Osteocyte (in vitro differentiated cells): ENCODE results near the gene CRB2. TPM values are rescaled to one million over a fixed set of nuclear protein-coding genes. Genes with fewer than 3 reads are reported as not detected.

ENCODE experiments used
- DNase-seq: peaks from one replicate; pipeline ENCODE4 v3.0.0; 2021; ENCODE audit warnings: mixed read lengths; ENCODE audit not compliant: unreplicated experiment; ENCODE audit errors: extremely low spot score
- H3K27ac Mint-ChIP-seq: one replicate; pipeline ENCODE4 v1.8.0; 2021; ENCODE audit warnings: mild to moderate bottlenecking, mixed read lengths; ENCODE audit not compliant: unreplicated experiment
- H3K27me3 Mint-ChIP-seq: one replicate; pipeline ENCODE4 v1.8.0; 2021; ENCODE audit warnings: mixed read lengths; ENCODE audit not compliant: unreplicated experiment
- H3K36me3 Mint-ChIP-seq: one replicate; pipeline ENCODE4 v1.8.0; 2021; ENCODE audit warnings: mixed read lengths; ENCODE audit not compliant: unreplicated experiment
- H3K4me1 Mint-ChIP-seq: one replicate; pipeline ENCODE4 v1.8.0; 2021; ENCODE audit warnings: mixed read lengths; ENCODE audit not compliant: unreplicated experiment
- H3K4me3 Mint-ChIP-seq: one replicate; pipeline ENCODE4 v1.8.0; 2021; ENCODE audit warnings: mild to moderate bottlenecking, moderate library complexity, mixed read lengths; ENCODE audit not compliant: unreplicated experiment
- H3K9me3 Mint-ChIP-seq: one replicate; pipeline ENCODE4 v1.8.0; 2021; ENCODE audit warnings: mixed read lengths; ENCODE audit not compliant: unreplicated experiment
- total RNA-seq: library from RNA; stranded (reverse); gene quantifications from 2 replicates; pipeline ENCODE4 v1.2.1, GENCODE V29; 2021
- TF ChIP-seq, protein P1 (sequence below): fragments of 200-600 bp; sonication (generic); IDR thresholded peaks from 2 replicates; pipeline ENCODE4 v1.5.0; 2021; ENCODE audit warnings: antibody characterized with exemption, mild to moderate bottlenecking, moderate library complexity

The CRB2 gene
- total RNA-seq, 1 donor from 2014 or later = not detected

- Mint-ChIP-seq H3K9me3 (no peaks in the 10 kb centered on the region), H3K27me3 (no peaks in the 10 kb centered on the region), H3K4me1 (peaks cover 20% of the 10 kb centered on the region), H3K4me3 (no peak overlapping the region), H3K36me3 (no peaks in the 10 kb centered on the region), H3K27ac (no peak overlapping the region)
- TF ChIP-seq, protein P1, sequence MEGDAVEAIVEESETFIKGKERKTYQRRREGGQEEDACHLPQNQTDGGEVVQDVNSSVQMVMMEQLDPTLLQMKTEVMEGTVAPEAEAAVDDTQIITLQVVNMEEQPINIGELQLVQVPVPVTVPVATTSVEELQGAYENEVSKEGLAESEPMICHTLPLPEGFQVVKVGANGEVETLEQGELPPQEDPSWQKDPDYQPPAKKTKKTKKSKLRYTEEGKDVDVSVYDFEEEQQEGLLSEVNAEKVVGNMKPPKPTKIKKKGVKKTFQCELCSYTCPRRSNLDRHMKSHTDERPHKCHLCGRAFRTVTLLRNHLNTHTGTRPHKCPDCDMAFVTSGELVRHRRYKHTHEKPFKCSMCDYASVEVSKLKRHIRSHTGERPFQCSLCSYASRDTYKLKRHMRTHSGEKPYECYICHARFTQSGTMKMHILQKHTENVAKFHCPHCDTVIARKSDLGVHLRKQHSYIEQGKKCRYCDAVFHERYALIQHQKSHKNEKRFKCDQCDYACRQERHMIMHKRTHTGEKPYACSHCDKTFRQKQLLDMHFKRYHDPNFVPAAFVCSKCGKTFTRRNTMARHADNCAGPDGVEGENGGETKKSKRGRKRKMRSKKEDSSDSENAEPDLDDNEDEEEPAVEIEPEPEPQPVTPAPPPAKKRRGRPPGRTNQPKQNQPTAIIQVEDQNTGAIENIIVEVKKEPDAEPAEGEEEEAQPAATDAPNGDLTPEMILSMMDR = peak; percentile 54
- no peak for DNase-seq
Observed at GRCh38 chr9:123399803-123400378, 43.9 kb downstream of the CRB2 start.

DNA sequence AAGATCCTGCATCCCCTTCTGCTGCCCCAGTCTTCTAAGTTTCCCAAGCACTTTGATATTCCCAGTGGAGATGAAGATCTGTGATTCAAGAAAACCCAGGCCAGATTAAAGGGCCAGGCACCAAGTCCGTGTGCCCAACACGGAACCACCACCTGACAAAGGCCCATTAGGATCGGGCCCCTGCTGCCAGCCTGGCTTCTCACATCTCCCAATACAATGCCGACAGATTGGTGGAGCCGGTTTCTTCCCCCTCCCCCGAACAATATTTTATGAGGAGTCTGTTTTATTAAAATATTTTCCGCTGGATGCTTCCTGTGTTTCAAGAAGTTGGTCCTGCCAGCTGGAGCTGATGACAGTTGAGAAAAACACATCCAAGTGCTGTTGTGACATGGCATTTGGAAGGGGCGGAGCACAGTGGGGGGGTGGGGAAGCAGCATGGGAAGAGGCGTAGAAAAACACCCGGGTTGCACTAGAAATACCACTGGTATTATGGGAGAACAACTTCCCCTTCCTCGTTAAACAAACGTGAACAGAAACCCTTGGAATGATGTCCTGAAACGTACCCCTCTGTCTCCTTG is 45.0 kb downstream of the CRB2 start:
- DNase-seq = no peak
- Mint-ChIP-seq H3K4me1 (peaks cover 9% of the 10 kb centered on the region), H3K27me3 (no peaks in the 10 kb centered on the region), H3K9me3 (no peaks in the 10 kb centered on the region), H3K36me3 (no peaks in the 10 kb centered on the region), H3K4me3 (no peak overlapping the region), H3K27ac (no peak overlapping the region)
- TF ChIP-seq, protein P1 = no peak

DNA sequence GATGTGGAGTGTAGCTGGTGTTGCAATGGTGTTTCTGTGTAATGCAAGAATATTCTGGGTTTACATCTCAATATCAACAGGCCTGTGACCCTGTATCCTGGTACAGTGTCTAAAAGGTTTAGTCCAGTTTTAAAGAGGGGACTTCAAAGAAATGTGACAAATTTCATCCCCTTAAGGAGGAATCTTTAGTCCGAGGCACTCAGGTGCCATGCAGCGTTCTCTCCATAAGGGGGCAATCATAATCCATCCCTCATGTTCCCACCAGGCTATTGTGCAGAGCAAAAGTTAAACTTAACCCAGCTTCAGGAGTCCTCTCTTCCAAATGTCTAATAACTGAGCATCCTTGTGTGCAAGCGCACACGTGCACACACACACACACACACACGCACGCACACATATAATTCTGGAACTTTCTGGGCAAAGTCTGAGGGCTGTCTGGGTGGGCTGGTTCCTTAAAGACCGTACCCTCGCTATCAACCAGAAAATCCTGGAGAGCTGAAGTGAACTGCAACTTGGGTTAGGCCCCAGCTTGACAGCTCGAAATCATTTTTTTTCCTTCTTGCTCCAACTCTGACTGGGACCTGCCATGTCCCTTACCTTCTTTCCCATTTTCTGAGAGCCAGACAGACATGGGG is 46.0 kb downstream of the CRB2 start:
- TF ChIP-seq, protein P1 = peak; percentile 81
- no peak overlapping the region for H3K27ac Mint-ChIP-seq
- no peak for DNase-seq

GRCh38 chr9:123402981-123403509 is 47.0 kb downstream of the CRB2 start:
- Mint-ChIP-seq H3K36me3 (no peaks in the 10 kb centered on the region), H3K4me3 (no peak overlapping the region), H3K4me1 (peaks cover 2% of the 10 kb centered on the region), H3K27me3 (no peaks in the 10 kb centered on the region), H3K9me3 (no peaks in the 10 kb centered on the region), H3K27ac (no peak overlapping the region)
- DNase-seq = no peak
- TF ChIP-seq, protein P1 = no peak

More for the DNA sequence above, 46.0 kb downstream of the CRB2 start:
- H3K4me1 Mint-ChIP-seq = peaks cover 2% of the 10 kb centered on the region
- H3K4me3 Mint-ChIP-seq = no peak overlapping the region
- H3K36me3 Mint-ChIP-seq = no peaks in the 10 kb centered on the region
- no peaks in the 10 kb centered on the region for H3K27me3 Mint-ChIP-seq
- H3K9me3 Mint-ChIP-seq = no peaks in the 10 kb centered on the region

- no peaks in the 10 kb centered on the region for H3K27me3 Mint-ChIP-seq
- no peaks in the 10 kb centered on the region for H3K36me3 Mint-ChIP-seq
- no peak overlapping the region for H3K4me3 Mint-ChIP-seq
- TF ChIP-seq, protein P1 = no peak
- DNase-seq = no peak
- no peak overlapping the region for H3K27ac Mint-ChIP-seq
- H3K4me1 Mint-ChIP-seq = peaks cover 2% of the 10 kb centered on the region
- H3K9me3 Mint-ChIP-seq = no peaks in the 10 kb centered on the region
Observed at GRCh38 chr9:123406016-123406415, 50.0 kb downstream of the CRB2 start.
